ENCODE data around the gene FHIP1A. TPM values are rescaled to one million over a fixed set of nuclear protein-coding genes. Genes with fewer than 3 reads are reported as not detected.

FHIP1A gene
- 3.8 TPM for total RNA-seq

GRCh38 chr4:151408630-151409469 lies at the start of gene FHIP1A:
Gene FHIP1A (plus strand): TSS chr4:151409176. CDS start chr4:151566260, 157,084 bp downstream.

Other genes starting within 250 kb of the FHIP1A start
- not detected for gene PRSS48, start 132.0 kb upstream of the FHIP1A start, total RNA-seq
- 13.1 TPM for gene SH3D19, start 83.6 kb upstream of the FHIP1A start, total RNA-seq